MM.1S (cell line): ENCODE measurements around the gene ELF2.

ENCODE experiments used
- DNase-seq: peaks from one replicate; pipeline ENCODE4 v3.0.0-alpha.2; 2015
- H2AFZ ChIP-seq: fragments of 300-600 bp; sonication (generic); 2 replicates; pipeline ENCODE4 v1.6.0; 2016; ENCODE audit warnings: antibody characterized with exemption, low read length
- H3F3A ChIP-seq: fragments of 300-600 bp; sonication (generic); 2 replicates; pipeline ENCODE4 v1.6.1; 2016; ENCODE audit warnings: mild to moderate bottlenecking, antibody characterized with exemption, low read length, moderate library complexity, mixed read lengths; ENCODE audit not compliant: insufficient read depth
- H3K27ac ChIP-seq: fragments of 300-600 bp; sonication (generic); 2 replicates; pipeline ENCODE4 v1.5.1; 2016; ENCODE audit warnings: mild to moderate bottlenecking, low read length
- H3K27me3 ChIP-seq: fragments of 300-600 bp; sonication (generic); replicated peaks from 2 replicates; pipeline ENCODE4 v1.6.0; 2016; ENCODE audit warnings: low read length; ENCODE audit not compliant: insufficient read depth
- H3K36me3 ChIP-seq: fragments of 300-600 bp; sonication (generic); replicated peaks from 2 replicates; pipeline ENCODE4 v1.6.1; 2016; ENCODE audit warnings: mild to moderate bottlenecking, low read length, mixed read lengths; ENCODE audit not compliant: insufficient read depth
- H3K4me1 ChIP-seq: fragments of 300-600 bp; sonication (generic); 2 replicates; pipeline ENCODE4 v1.6.1; 2016; ENCODE audit warnings: low read length, mixed read lengths
- H3K4me2 ChIP-seq: fragments of 300-600 bp; sonication (generic); 2 replicates; pipeline ENCODE4 v1.6.0; 2016; ENCODE audit warnings: low read depth, low read length
- H3K4me3 ChIP-seq: fragments of 300-600 bp; sonication (generic); 2 replicates; pipeline ENCODE4 v1.5.1; 2016; ENCODE audit warnings: low read length, mixed read lengths
- H3K79me2 ChIP-seq: fragments of 300-600 bp; sonication (generic); 2 replicates; pipeline ENCODE4 v1.6.1; 2016; ENCODE audit warnings: mixed run types, low read length, mixed read lengths
- H3K9ac ChIP-seq: fragments of 300-600 bp; sonication (generic); 2 replicates; pipeline ENCODE4 v1.6.1; 2016; ENCODE audit warnings: low read length, mixed read lengths
- H3K9me2 ChIP-seq: fragments of 300-600 bp; sonication (generic); replicated peaks from 2 replicates; pipeline ENCODE4 v1.6.1; 2016; ENCODE audit warnings: mild to moderate bottlenecking, low read length, mixed read lengths; ENCODE audit not compliant: insufficient read depth
- H3K9me3 ChIP-seq: fragments of 300-600 bp; sonication (generic); replicated peaks from 2 replicates; pipeline ENCODE4 v1.6.1; 2016; ENCODE audit warnings: mild to moderate bottlenecking, low read length, mixed read lengths; ENCODE audit not compliant: insufficient read depth
- H4K20me1 ChIP-seq: fragments of 300-600 bp; sonication (generic); 2 replicates; pipeline ENCODE4 v1.6.1; 2016; ENCODE audit warnings: mild to moderate bottlenecking, low read length, moderate library complexity, mixed read lengths; ENCODE audit not compliant: insufficient read depth
- CTCF ChIP-seq: fragments of 300-600 bp; sonication (generic); IDR thresholded peaks from 2 replicates; pipeline ENCODE4 v1.5.1; 2016; ENCODE audit warnings: antibody characterized with exemption, low read length, mixed read lengths
- EZH2 ChIP-seq: fragments of 300-600 bp; sonication (generic); optimal IDR thresholded peaks from 2 replicates; pipeline ENCODE3; 2017; ENCODE audit warnings: low read depth, mild to moderate bottlenecking, antibody characterized with exemption, low read length, mixed read lengths
- EZH2phosphoT487 ChIP-seq: fragments of 300-600 bp; sonication (generic); IDR thresholded peaks from 2 replicates; pipeline ENCODE4 v1.6.1; 2018; ENCODE audit warnings: antibody characterized with exemption, low read length

ELF2 gene

GRCh38 chr4:139177869-139178619 is 1.0 kb upstream of the ELF2 start:
- peak overlapping the region; percentile 90 for H2AFZ ChIP-seq
- peaks cover 29% of the 10 kb centered on the region for H3K79me2 ChIP-seq
- no peaks in the 10 kb centered on the region for H3K36me3 ChIP-seq
- H3K27ac ChIP-seq = peak overlapping the region; percentile 99
- DNase-seq = peak; percentile 95
- H3K4me1 ChIP-seq = 0 out of 2 replicates have a peak, but pooled peaks cover 13% of the 10 kb centered on the region
- H3K9ac ChIP-seq = peak overlapping the region; percentile 97
- peak overlapping the region; percentile 97 for H3K4me2 ChIP-seq
- H3K9me2 ChIP-seq = no peaks in the 10 kb centered on the region
- peaks cover 5% of the 10 kb centered on the region; the same call in 1 of the 2 replicates for H4K20me1 ChIP-seq
- no peaks in the 10 kb centered on the region for H3K9me3 ChIP-seq
- peaks cover 27% of the 10 kb centered on the region for H3F3A ChIP-seq
- TF ChIP-seq CTCF = no peak
- TF ChIP-seq EZH2 = no peak
- TF ChIP-seq EZH2phosphoT487 = no peak
- peak overlapping the region; percentile 84 for H3K4me3 ChIP-seq
- H3K27me3 ChIP-seq = no peaks in the 10 kb centered on the region

DNA sequence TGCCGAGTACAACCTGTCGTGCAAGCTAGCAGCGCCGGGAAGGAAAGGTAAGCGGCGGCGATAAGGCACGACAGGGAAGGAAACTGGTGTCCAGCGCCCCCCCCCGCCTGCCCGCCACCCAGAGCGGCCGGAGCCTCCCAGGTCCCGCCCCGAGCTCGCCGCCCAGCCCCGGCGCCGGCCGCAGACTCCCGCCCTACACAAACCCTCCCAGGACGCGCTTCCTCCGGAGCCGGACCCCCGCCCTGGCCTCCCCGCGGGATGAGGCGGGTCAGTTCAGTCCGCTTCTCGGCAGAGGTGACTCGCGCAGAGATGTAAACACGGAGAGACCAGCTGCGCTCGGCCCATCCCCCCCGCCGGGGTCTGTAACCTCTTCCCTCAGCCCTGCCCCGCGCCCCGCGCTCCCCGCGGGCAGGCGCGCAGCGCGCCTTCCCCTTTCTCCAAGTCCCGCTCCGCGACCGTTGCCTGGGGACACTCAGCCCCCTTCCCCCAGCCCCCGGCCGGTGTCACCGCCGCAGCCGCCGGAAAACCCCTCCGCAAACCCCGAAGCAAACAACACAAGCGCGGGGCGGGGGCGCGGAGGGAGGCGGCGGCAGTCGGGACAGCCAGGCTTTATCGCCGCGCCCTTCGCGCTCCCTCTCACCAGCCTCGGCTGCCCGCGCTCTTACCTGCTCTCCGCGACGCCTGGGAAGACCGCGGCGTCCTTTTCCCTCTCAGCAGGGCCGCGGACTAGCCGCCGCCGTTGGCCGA is 543 bp downstream of the ELF2 start:
- H3F3A ChIP-seq = peaks cover 27% of the 10 kb centered on the region
- no peaks in the 10 kb centered on the region for H3K9me3 ChIP-seq
- H3K4me1 ChIP-seq = 0 out of 2 replicates have a peak, but pooled peaks cover 13% of the 10 kb centered on the region
- peak overlapping the region; percentile 99 for H3K27ac ChIP-seq
- H3K36me3 ChIP-seq = no peaks in the 10 kb centered on the region
- H3K4me3 ChIP-seq = peak overlapping the region; percentile 84
- peak overlapping the region; percentile 52 for H2AFZ ChIP-seq
- H4K20me1 ChIP-seq = peaks cover 13% of the 10 kb centered on the region; the same call in 1 of the 2 replicates
- H3K4me2 ChIP-seq = peak overlapping the region; percentile 57
- H3K79me2 ChIP-seq = peaks cover 44% of the 10 kb centered on the region
- peak; percentile 78 for DNase-seq
- TF ChIP-seq CTCF (no peak), EZH2phosphoT487 (no peak), EZH2 (no peak)
- no peaks in the 10 kb centered on the region for H3K27me3 ChIP-seq
- H3K9me2 ChIP-seq = no peaks in the 10 kb centered on the region
- peak overlapping the region; percentile 94 for H3K9ac ChIP-seq

GRCh38 chr4:139175646-139176301 is 1.2 kb downstream of the ELF2 start:
- H4K20me1 ChIP-seq = peaks cover 13% of the 10 kb centered on the region; the same call in 1 of the 2 replicates

More at GRCh38 chr4:139175646-139176301, 1.2 kb downstream of the ELF2 start:
- Histone ChIP-seq H3K27ac (peak overlapping the region; percentile 99; the same call in 1 of the 2 replicates), H3K9me2 (no peaks in the 10 kb centered on the region), H3K9ac (peak overlapping the region; percentile 94), H3K4me3 (peak overlapping the region; percentile 84), H3K27me3 (no peaks in the 10 kb centered on the region), H3K79me2 (peaks cover 51% of the 10 kb centered on the region), H3K4me2 (peak overlapping the region; percentile 57), H3K9me3 (no peaks in the 10 kb centered on the region), H3K4me1 (0 out of 2 replicates have a peak, but pooled peaks cover 13% of the 10 kb centered on the region), H3F3A (peaks cover 27% of the 10 kb centered on the region), H3K36me3 (no peaks in the 10 kb centered on the region), H2AFZ (peak overlapping the region; percentile 24)
- DNase-seq = no peak
- TF ChIP-seq CTCF (no peak), EZH2phosphoT487 (no peak), EZH2 (no peak)
